Trophoblast cell (in vitro differentiated cells and primary cell): ENCODE data around the gene NCR3LG1.

ENCODE experiments used
- DNase-seq, 2 donors: peaks; one replicate each; pipeline ENCODE4 v3.0.0-alpha.2; 2016
- H2AFZ ChIP-seq: 2 replicates; pipeline ENCODE4 v1.6.1; 2013; ENCODE audit warnings: low read length, moderate library complexity, mild to moderate bottlenecking; ENCODE audit not compliant: insufficient read depth, poor library complexity
- H2AK5ac ChIP-seq: 2 replicates; pipeline ENCODE4 v1.6.1; 2013; ENCODE audit warnings: mild to moderate bottlenecking, low read length
- H2BK120ac ChIP-seq: 2 replicates; pipeline ENCODE4 v1.6.1; 2013; ENCODE audit warnings: low read length, mild to moderate bottlenecking, moderate library complexity; ENCODE audit not compliant: insufficient read depth, poor library complexity
- H2BK12ac ChIP-seq: 2 replicates; pipeline ENCODE4 v1.6.1; 2013; ENCODE audit warnings: mild to moderate bottlenecking, low read length, moderate library complexity
- H2BK5ac ChIP-seq: 2 replicates; pipeline ENCODE4 v1.6.1; 2013; ENCODE audit warnings: low read length, low read depth, moderate library complexity, mild to moderate bottlenecking; ENCODE audit not compliant: poor library complexity
- H3K14ac ChIP-seq: 2 replicates; pipeline ENCODE4 v1.6.1; 2013; ENCODE audit warnings: mild to moderate bottlenecking, low read length
- H3K18ac ChIP-seq: 2 replicates; pipeline ENCODE4 v1.6.1; 2013; ENCODE audit warnings: mild to moderate bottlenecking, low read length
- H3K23ac ChIP-seq: 2 replicates; pipeline ENCODE4 v1.6.1; 2013; ENCODE audit warnings: low read length
- H3K27ac ChIP-seq: 2 replicates; pipeline ENCODE4 v1.5.1; 2013; ENCODE audit warnings: low read depth, mild to moderate bottlenecking, inconsistent platforms, low read length, moderate library complexity
- H3K27me3 ChIP-seq: 2 replicates; pipeline ENCODE4 v1.6.1; 2013; ENCODE audit warnings: inconsistent platforms, mild to moderate bottlenecking, low read length, moderate library complexity; ENCODE audit not compliant: insufficient read depth
- H3K36me3 ChIP-seq, 2 experiments: 1 replicate in 1 of 2; 2 replicates in 1 of 2; pipeline ENCODE4 v1.6.1; 2013; ENCODE audit warnings: low read length in 2 of 2, mild to moderate bottlenecking in 2 of 2, moderate library complexity in 1 of 2; ENCODE audit not compliant: insufficient read depth in 2 of 2, control insufficient read depth in 1 of 2
- H3K4ac ChIP-seq: 2 replicates; pipeline ENCODE4 v1.6.1; 2013; ENCODE audit warnings: low read depth, mild to moderate bottlenecking, low read length, moderate library complexity
- H3K4me1 ChIP-seq, 2 experiments: 1 replicate in 1 of 2; 2 replicates in 1 of 2; pipeline ENCODE4 v1.6.1; 2013; ENCODE audit warnings: low read length in 2 of 2, mild to moderate bottlenecking in 2 of 2, moderate library complexity in 1 of 2; ENCODE audit not compliant: insufficient read depth in 2 of 2, control insufficient read depth in 1 of 2
- H3K4me2 ChIP-seq: 2 replicates; pipeline ENCODE4 v1.6.1; 2013; ENCODE audit warnings: inconsistent platforms, mild to moderate bottlenecking, low read length, moderate library complexity
- H3K4me3 ChIP-seq: 2 replicates; pipeline ENCODE4 v1.5.1; 2013; ENCODE audit warnings: mild to moderate bottlenecking, low read depth, low read length, inconsistent platforms
- H3K79me1 ChIP-seq: one replicate; pipeline ENCODE4 v1.6.1; 2013; ENCODE audit warnings: low read length
- H3K79me2 ChIP-seq: 2 replicates; pipeline ENCODE4 v1.6.1; 2013; ENCODE audit warnings: low read length, mild to moderate bottlenecking; ENCODE audit not compliant: control insufficient read depth, insufficient read depth, poor library complexity
- H3K9ac ChIP-seq: 2 replicates; pipeline ENCODE4 v1.6.1; 2013; ENCODE audit warnings: mild to moderate bottlenecking, low read length
- H3K9me3 ChIP-seq: 2 replicates; pipeline ENCODE4 v1.6.1; 2013; ENCODE audit warnings: low read depth, mild to moderate bottlenecking, control low read depth, inconsistent platforms, low read length; ENCODE audit not compliant: insufficient read depth
- H4K12ac ChIP-seq: 2 replicates; pipeline ENCODE4 v1.6.1; 2013; ENCODE audit warnings: low read depth, mild to moderate bottlenecking, low read length, moderate library complexity
- H4K8ac ChIP-seq: 2 replicates; pipeline ENCODE4 v1.6.1; 2013; ENCODE audit warnings: low read depth, mild to moderate bottlenecking, low read length, moderate library complexity
- H4K91ac ChIP-seq: one replicate; pipeline ENCODE4 v1.6.1; 2013; ENCODE audit warnings: low read depth, mild to moderate bottlenecking, low read length, moderate library complexity
- WGBS: extraction: QIAGEN DNeasy Blood & Tissue Kit; methylation state at CpG from one replicate; pipeline ENCODE4 v1.1.7; 2013; ENCODE audit warnings: missing lambda C conversion rate; ENCODE audit not compliant: insufficient read length, insufficient coverage; ENCODE audit errors: extremely low coverage; 5-methylcytosine and 5-hydroxymethylcytosine counted together

NCR3LG1 gene

GRCh38 chr11:17406818-17407149 lies 55.2 kb downstream of the NCR3LG1 start:
- Histone ChIP-seq H3K18ac (no peak overlapping the region), H3K4me3 (no peak overlapping the region), H3K4me1 (no peaks in the 10 kb centered on the region), H3K79me1 (no peaks in the 10 kb centered on the region), H3K4ac (no peak overlapping the region), H3K27ac (no peak overlapping the region), H3K4me2 (no peak overlapping the region), H4K91ac (no peak overlapping the region), H3K9me3 (no peaks in the 10 kb centered on the region), H2AK5ac (no peak overlapping the region), H3K9ac (no peak overlapping the region), H2BK120ac (no peak overlapping the region), H2BK12ac (no peak overlapping the region), H4K12ac (no peak overlapping the region), H4K8ac (no peak overlapping the region), H3K79me2 (no peaks in the 10 kb centered on the region), H3K36me3 (no peaks in the 10 kb centered on the region), H3K14ac (no peak overlapping the region), H2AFZ (no peak overlapping the region), H3K27me3 (no peaks in the 10 kb centered on the region), H3K23ac (no peak overlapping the region), H2BK5ac (no peak overlapping the region)
- no peak for DNase-seq
- WGBS, result no CpG with 5 or more reads among the region's 13 CpGs

- Histone ChIP-seq H3K9me3 (no peaks in the 10 kb centered on the region), H2BK5ac (no peak overlapping the region), H3K4ac (no peak overlapping the region), H4K12ac (no peak overlapping the region), H3K79me1 (no peaks in the 10 kb centered on the region), H3K9ac (no peak overlapping the region), H3K4me1 (no peaks in the 10 kb centered on the region), H3K27ac (no peak overlapping the region), H3K36me3 (no peaks in the 10 kb centered on the region), H2BK12ac (no peak overlapping the region), H2BK120ac (no peak overlapping the region), H4K91ac (no peak overlapping the region), H3K4me2 (no peak overlapping the region), H3K14ac (no peak overlapping the region), H3K27me3 (no peaks in the 10 kb centered on the region), H3K23ac (no peak overlapping the region), H3K18ac (no peak overlapping the region), H2AFZ (no peak overlapping the region), H4K8ac (no peak overlapping the region), H2AK5ac (no peak overlapping the region), H3K4me3 (no peak overlapping the region), H3K79me2 (no peaks in the 10 kb centered on the region)
- no peak for DNase-seq
- no CpG with 5 or more reads among the region's 2 CpGs for WGBS
Measured at GRCh38 chr11:17407575-17407974, 56.0 kb downstream of the NCR3LG1 start.

GRCh38 chr11:17408026-17408425 lies 56.4 kb downstream of the NCR3LG1 start:
- Histone ChIP-seq H3K27me3 (no peaks in the 10 kb centered on the region), H3K4ac (no peak overlapping the region), H3K27ac (no peak overlapping the region), H3K9ac (no peak overlapping the region), H4K8ac (no peak overlapping the region), H3K4me1 (no peaks in the 10 kb centered on the region), H4K12ac (no peak overlapping the region), H3K36me3 (no peaks in the 10 kb centered on the region), H2AK5ac (no peak overlapping the region), H3K4me3 (no peak overlapping the region), H3K14ac (no peak overlapping the region), H3K9me3 (no peaks in the 10 kb centered on the region), H2AFZ (no peak overlapping the region), H2BK12ac (no peak overlapping the region), H2BK120ac (no peak overlapping the region), H3K18ac (no peak overlapping the region), H4K91ac (no peak overlapping the region), H3K79me2 (no peaks in the 10 kb centered on the region), H3K79me1 (no peaks in the 10 kb centered on the region), H3K23ac (no peak overlapping the region), H2BK5ac (no peak overlapping the region), H3K4me2 (no peak overlapping the region)
- no peak for DNase-seq
- no CpG with 5 or more reads among the region's 2 CpGs for WGBS

GRCh38 chr11:17408641-17409040 lies 57.0 kb downstream of the NCR3LG1 start:
- H3K4me2 ChIP-seq, result no peak overlapping the region
- H3K27ac ChIP-seq, result no peak overlapping the region
- WGBS, result no CpG with 5 or more reads among the region's 7 CpGs

More at GRCh38 chr11:17408641-17409040, 57.0 kb downstream of the NCR3LG1 start:
- H3K4me1 ChIP-seq, result no peaks in the 10 kb centered on the region
- H3K79me1 ChIP-seq, result no peaks in the 10 kb centered on the region
- no peak overlapping the region for H3K18ac ChIP-seq
- no peak overlapping the region for H3K14ac ChIP-seq
- H2BK120ac ChIP-seq, result no peak overlapping the region
- H3K36me3 ChIP-seq, result no peaks in the 10 kb centered on the region
- no peak overlapping the region for H3K4ac ChIP-seq
- no peak overlapping the region for H4K12ac ChIP-seq
- no peaks in the 10 kb centered on the region for H3K27me3 ChIP-seq
- DNase-seq, result no peak
- H4K91ac ChIP-seq, result no peak overlapping the region
- H3K79me2 ChIP-seq, result no peaks in the 10 kb centered on the region
- H3K9ac ChIP-seq, result no peak overlapping the region
- H2BK5ac ChIP-seq, result no peak overlapping the region
- no peaks in the 10 kb centered on the region for H3K9me3 ChIP-seq
- no peak overlapping the region for H2AK5ac ChIP-seq
- no peak overlapping the region for H4K8ac ChIP-seq
- no peak overlapping the region for H2BK12ac ChIP-seq
- H3K4me3 ChIP-seq, result no peak overlapping the region
- H3K23ac ChIP-seq, result no peak overlapping the region
- no peak overlapping the region for H2AFZ ChIP-seq
